ENCODE data around the gene RNF144A.

DNA sequence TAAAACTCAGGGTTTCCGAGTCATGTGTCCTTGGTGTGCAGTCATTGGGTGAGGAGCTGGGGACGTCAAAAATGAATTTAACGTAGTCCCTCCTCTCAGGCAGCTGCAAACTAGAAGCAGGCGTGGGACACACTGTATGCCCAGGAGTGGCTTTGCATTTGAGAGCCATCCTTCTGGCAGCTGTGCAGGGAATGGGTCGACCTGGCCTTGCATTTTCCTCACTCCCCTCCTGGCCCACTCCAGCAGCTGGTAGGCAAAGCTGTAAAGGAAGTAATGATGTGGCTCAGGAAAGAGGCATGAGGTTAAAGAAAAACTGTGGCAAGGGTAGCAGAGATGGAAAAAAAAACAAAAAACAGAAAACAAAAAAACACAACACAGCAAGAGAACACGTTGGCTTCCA lies 46.5 kb downstream of the RNF144A start:
- TF ChIP-seq, protein P1, sequence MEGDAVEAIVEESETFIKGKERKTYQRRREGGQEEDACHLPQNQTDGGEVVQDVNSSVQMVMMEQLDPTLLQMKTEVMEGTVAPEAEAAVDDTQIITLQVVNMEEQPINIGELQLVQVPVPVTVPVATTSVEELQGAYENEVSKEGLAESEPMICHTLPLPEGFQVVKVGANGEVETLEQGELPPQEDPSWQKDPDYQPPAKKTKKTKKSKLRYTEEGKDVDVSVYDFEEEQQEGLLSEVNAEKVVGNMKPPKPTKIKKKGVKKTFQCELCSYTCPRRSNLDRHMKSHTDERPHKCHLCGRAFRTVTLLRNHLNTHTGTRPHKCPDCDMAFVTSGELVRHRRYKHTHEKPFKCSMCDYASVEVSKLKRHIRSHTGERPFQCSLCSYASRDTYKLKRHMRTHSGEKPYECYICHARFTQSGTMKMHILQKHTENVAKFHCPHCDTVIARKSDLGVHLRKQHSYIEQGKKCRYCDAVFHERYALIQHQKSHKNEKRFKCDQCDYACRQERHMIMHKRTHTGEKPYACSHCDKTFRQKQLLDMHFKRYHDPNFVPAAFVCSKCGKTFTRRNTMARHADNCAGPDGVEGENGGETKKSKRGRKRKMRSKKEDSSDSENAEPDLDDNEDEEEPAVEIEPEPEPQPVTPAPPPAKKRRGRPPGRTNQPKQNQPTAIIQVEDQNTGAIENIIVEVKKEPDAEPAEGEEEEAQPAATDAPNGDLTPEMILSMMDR (IDR thresholded peaks at IDR 0.05; ENCODE audit: extremely low read depth in 1 of 2, insufficient read depth in 1 of 2, low read depth in 1 of 2, low read length in 2 of 2), result no peak
- TF ChIP-seq POLR2A (IDR thresholded peaks at IDR 0.05; ENCODE audit: low read depth, low read length), result no peak
- TF ChIP-seq EZH2 (IDR thresholded peaks at IDR 0.05; ENCODE audit: borderline replicate concordance, low read depth, low read length, severe bottlenecking), result no peak
- no peak for TF ChIP-seq POLR2AphosphoS5 (IDR thresholded peaks at IDR 0.05; ENCODE audit: insufficient read depth, low read depth, low read length)
- TF ChIP-seq JUN (IDR thresholded peaks at IDR 0.05; ENCODE audit: borderline replicate concordance, insufficient read depth, insufficient read length, low read depth), result no peak
- TF ChIP-seq GATA2 (IDR thresholded peaks at IDR 0.05; ENCODE audit: insufficient read depth, insufficient read length, low read depth, low read length), result no peak
- TF ChIP-seq, protein P2, sequence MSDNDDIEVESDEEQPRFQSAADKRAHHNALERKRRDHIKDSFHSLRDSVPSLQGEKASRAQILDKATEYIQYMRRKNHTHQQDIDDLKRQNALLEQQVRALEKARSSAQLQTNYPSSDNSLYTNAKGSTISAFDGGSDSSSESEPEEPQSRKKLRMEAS (IDR thresholded peaks at IDR 0.05; ENCODE audit: insufficient read depth, insufficient read length), result no peak
- no peak for TF ChIP-seq MYC (IDR thresholded peaks at IDR 0.05; ENCODE audit: low read depth, low read length)

Data from endothelial cell of umbilical vein (primary cell).